Calu3 (cell line): ENCODE measurements around the gene ELOVL6. TPM values are rescaled to one million over a fixed set of nuclear protein-coding genes. Genes with fewer than 3 reads are reported as not detected.
A peak's percentile ranks its signal among the peaks of the same experiment; 100 is the strongest.

Experiments used
- BruUV-seq: library from RNA; stranded (reverse); fragments of 400-500 nt; replicated peaks from 2 replicates; lab custom pipeline; 2021; lab: Mats Ljungman, UMichigan
- CTCF ChIA-PET: fragments of 300-600 bp; sonication (Branson Sonifier 250); formaldehyde crosslinking; loops from one replicate; lab custom pipeline; 2022; ENCODE audit warnings: antibody characterized with exemption; lab: Charles Lee
- DNase-seq: peaks from one replicate; pipeline ENCODE4 v3.0.0; 2022
- H3K27ac Mint-ChIP-seq: one replicate; pipeline ENCODE4 v1.8.0; 2022; ENCODE audit warnings: mixed read lengths; ENCODE audit not compliant: unreplicated experiment
- H3K27me3 Mint-ChIP-seq: one replicate; pipeline ENCODE4 v1.8.0; 2022; ENCODE audit warnings: mixed read lengths; ENCODE audit not compliant: unreplicated experiment
- H3K36me3 Mint-ChIP-seq: one replicate; pipeline ENCODE4 v1.8.0; 2022; ENCODE audit warnings: mild to moderate bottlenecking, moderate library complexity, mixed read lengths; ENCODE audit not compliant: insufficient read depth, unreplicated experiment
- H3K4me1 Mint-ChIP-seq: one replicate; pipeline ENCODE4 v1.8.0; 2022; ENCODE audit warnings: mild to moderate bottlenecking, low read depth, mixed read lengths; ENCODE audit not compliant: unreplicated experiment
- H3K4me3 Mint-ChIP-seq: one replicate; pipeline ENCODE4 v1.8.0; 2022; ENCODE audit warnings: mild to moderate bottlenecking, low read depth, moderate library complexity, mixed read lengths; ENCODE audit not compliant: unreplicated experiment
- H3K9me3 Mint-ChIP-seq: one replicate; pipeline ENCODE4 v1.8.0; 2022; ENCODE audit warnings: low read depth, mixed read lengths; ENCODE audit not compliant: unreplicated experiment
- CTCF ChIP-seq: fragments of 200-600 bp; IDR thresholded peaks from one replicate; pipeline ENCODE4 v1.8.0; 2022; ENCODE audit warnings: antibody characterized with exemption; ENCODE audit not compliant: unreplicated experiment
- intact Hi-C: fragments of 100-400 bp; cut with micrococcal nuclease; formaldehyde crosslinking; loops from one replicate; pipeline ENCODE4 v1.10.0; 2022; ENCODE audit not compliant: unreplicated experiment
- total RNA-seq: library from RNA; stranded (reverse); gene quantifications from 2 replicates; pipeline ENCODE4 v1.2.3, GENCODE V29; 2022

ELOVL6 gene
- total RNA-seq, 1 experiment from 2014 or later, result 26.1 TPM

- Mint-ChIP-seq H3K4me3 (no peak overlapping the region), H3K27ac (no peak overlapping the region), H3K9me3 (no peaks in the 10 kb centered on the region), H3K4me1 (peaks cover under 1% of the 10 kb centered on the region), H3K36me3 (no peaks in the 10 kb centered on the region), H3K27me3 (no peaks in the 10 kb centered on the region)
- intact Hi-C loops, result no loop called here
- no TSS peak for BruUV-seq
- no peak for DNase-seq
- TF ChIP-seq CTCF, result no peak
- CTCF ChIA-PET, result no interaction called here
Observed at GRCh38 chr4:110122201-110122600, 76.2 kb downstream of the ELOVL6 start.

GRCh38 chr4:110120506-110120905 lies 77.9 kb downstream of the ELOVL6 start:
- CTCF ChIA-PET, result interaction anchor here (0.7 to 0.9 kb wide), 2 partner anchors 10 to 787 kb away, joined by 3 to 5 read pairs; no protein-coding TSS in a partner anchor
- TF ChIP-seq CTCF, result no peak
- Mint-ChIP-seq H3K4me3 (no peak overlapping the region), H3K27ac (no peak overlapping the region), H3K36me3 (no peaks in the 10 kb centered on the region), H3K4me1 (peaks cover 8% of the 10 kb centered on the region), H3K27me3 (no peaks in the 10 kb centered on the region), H3K9me3 (no peaks in the 10 kb centered on the region)
- no TSS peak for BruUV-seq
- DNase-seq, result no peak
- intact Hi-C loops, result no loop called here

- H3K27ac Mint-ChIP-seq, result no peak overlapping the region
Observed at GRCh38 chr4:110119880-110120279, 78.5 kb downstream of the ELOVL6 start.

GRCh38 chr4:110119337-110119736 lies 79.1 kb downstream of the ELOVL6 start:
- peak; percentile 47 for DNase-seq
- Mint-ChIP-seq H3K4me3 (no peak overlapping the region), H3K27me3 (no peaks in the 10 kb centered on the region), H3K36me3 (no peaks in the 10 kb centered on the region), H3K9me3 (no peaks in the 10 kb centered on the region), H3K27ac (no peak overlapping the region), H3K4me1 (peaks cover 8% of the 10 kb centered on the region)
- CTCF ChIA-PET, result interaction anchor here (0.8 to 1.2 kb wide), 2 partner anchors 19 to 73 kb away, joined by 3 read pairs; no protein-coding TSS in a partner anchor
- intact Hi-C loops, result no loop called here
- BruUV-seq, result no TSS peak
- no peak for TF ChIP-seq CTCF

More at GRCh38 chr4:110119880-110120279, 78.5 kb downstream of the ELOVL6 start:
- TF ChIP-seq CTCF, result no peak
- no peaks in the 10 kb centered on the region for H3K9me3 Mint-ChIP-seq
- CTCF ChIA-PET, result interaction anchor here (0.8 to 1.2 kb wide), 3 partner anchors 11 to 74 kb away, joined by 3 to 5 read pairs (median 3); no protein-coding TSS in a partner anchor
- peaks cover 8% of the 10 kb centered on the region for H3K4me1 Mint-ChIP-seq
- no peak for DNase-seq
- no peak overlapping the region for H3K4me3 Mint-ChIP-seq
- intact Hi-C loops, result no loop called here
- BruUV-seq, result no TSS peak
- no peaks in the 10 kb centered on the region for H3K36me3 Mint-ChIP-seq
- H3K27me3 Mint-ChIP-seq, result no peaks in the 10 kb centered on the region
